H1 (cell line): ENCODE measurements around the gene SHISA9. TPM values are rescaled to one million over a fixed set of nuclear protein-coding genes. Genes with fewer than 3 reads are reported as not detected.

ENCODE experiments used
- CTCF ChIA-PET: fragments of 300-600 bp; sonication (Branson Sonifier 250); formaldehyde crosslinking; loops from one replicate; lab custom pipeline; 2021; ENCODE audit not compliant: partially characterized antibody; lab: Charles Lee
- POLR2A ChIA-PET: fragments of 300-600 bp; sonication (Branson Sonifier 250); formaldehyde crosslinking; loops from one replicate; lab custom pipeline; 2021; ENCODE audit warnings: inconsistent platforms; ENCODE audit not compliant: partially characterized antibody; lab: Charles Lee
- DNase-seq, 2 experiments: peaks; one replicate each; pipeline versions ENCODE4 v3.0.0 to v3.0.0-alpha.2; 2010 to 2022; ENCODE audit warnings: low spot score in 2 of 2, low read depth in 1 of 2, mixed read lengths in 1 of 2
- FAIRE-seq: peaks from 2 replicates; lab custom pipeline; 2011; peaks lifted over from hg19 to GRCh38; lab: Jason Lieb, UNC
- H2AFZ ChIP-seq: 2 replicates; pipeline ENCODE4 v1.8.1; 2012; ENCODE audit warnings: low read length, inconsistent platforms
- H2AK5ac ChIP-seq: 2 replicates; pipeline ENCODE4 v1.6.1; 2013; ENCODE audit warnings: low read depth, low read length
- H2BK120ac ChIP-seq: replicated peaks from 2 replicates; pipeline ENCODE3; 2013; ENCODE audit warnings: low read depth, low read length, inconsistent platforms
- H2BK12ac ChIP-seq: 2 replicates; pipeline ENCODE4 v1.6.1; 2013; ENCODE audit warnings: low read depth, low read length
- H2BK15ac ChIP-seq: 2 replicates; pipeline ENCODE4 v1.6.1; 2013; ENCODE audit warnings: low read length
- H2BK20ac ChIP-seq: 2 replicates; pipeline ENCODE4 v1.6.1; 2013; ENCODE audit warnings: low read length
- H2BK5ac ChIP-seq: 2 replicates; pipeline ENCODE4 v1.6.1; 2013; ENCODE audit warnings: low read depth, low read length
- H3K14ac ChIP-seq: 2 replicates; pipeline ENCODE4 v1.6.1; 2013; ENCODE audit warnings: inconsistent platforms; ENCODE audit not compliant: insufficient read length
- H3K18ac ChIP-seq: 2 replicates; pipeline ENCODE4 v1.6.1; 2013; ENCODE audit warnings: low read length; ENCODE audit errors: extremely low read depth
- H3K23ac ChIP-seq: 2 replicates; pipeline ENCODE4 v1.6.1; 2013; ENCODE audit warnings: inconsistent platforms; ENCODE audit not compliant: insufficient read length
- H3K23me2 ChIP-seq: 2 replicates; pipeline ENCODE4 v1.6.1; 2013; ENCODE audit warnings: low read depth, low read length
- H3K27ac ChIP-seq: 2 replicates; pipeline ENCODE4 v1.6.1; 2011; ENCODE audit warnings: low read depth, low read length, inconsistent platforms
- H3K27me3 ChIP-seq, 4 experiments: replicated peaks in 1 of 4; 1 replicate in 1 of 4; 2 replicates in 3 of 4; pipeline versions ENCODE4 v1.6.1 to v1.8.1; 2011 to 2013; ENCODE audit warnings: low read length in 3 of 4, mild to moderate bottlenecking in 3 of 4, inconsistent platforms in 2 of 4, mixed read lengths in 2 of 4, moderate library complexity in 1 of 4; ENCODE audit not compliant: control insufficient read depth in 3 of 4, insufficient read depth in 3 of 4; ENCODE audit errors: extremely low read depth in 1 of 4
- H3K36me3 ChIP-seq, 4 experiments: 2 replicates each; pipeline versions ENCODE4 v1.6.1 to v1.8.1; 2011 to 2013; ENCODE audit warnings: mild to moderate bottlenecking in 4 of 4, low read length in 3 of 4, moderate library complexity in 2 of 4, control low read depth in 1 of 4, inconsistent platforms in 1 of 4; ENCODE audit not compliant: insufficient read depth in 4 of 4, control insufficient read depth in 2 of 4
- H3K4ac ChIP-seq: replicated peaks from 2 replicates; pipeline ENCODE3; 2013; ENCODE audit warnings: low read length, low read depth, mixed read lengths, inconsistent platforms; ENCODE audit not compliant: insufficient read length
- H3K4me1 ChIP-seq, 4 experiments: replicated peaks in 1 of 4; 1 replicate in 1 of 4; 2 replicates in 3 of 4; pipeline versions ENCODE4 v1.6.1 to v1.8.1; 2011 to 2013; ENCODE audit warnings: low read length in 3 of 4, inconsistent platforms in 2 of 4, mixed read lengths in 1 of 4; ENCODE audit not compliant: insufficient read depth in 4 of 4, control insufficient read depth in 3 of 4
- H3K4me2 ChIP-seq, 2 experiments: 2 replicates each; pipeline versions ENCODE4 v1.6.1 to v1.8.1; 2011 to 2013; ENCODE audit warnings: low read depth in 2 of 2, low read length in 2 of 2, control low read depth in 1 of 2, inconsistent platforms in 1 of 2, mild to moderate bottlenecking in 1 of 2; ENCODE audit not compliant: insufficient read depth in 1 of 2
- H3K4me3 ChIP-seq, 4 experiments: fragments of 200-600, 300-600 bp in 1 of 4; sonication (generic), shearing (Covaris generic), sonication (Bioruptor Twin) in 1 of 4; 2 replicates each; pipeline versions ENCODE4 v1.5.1 to v1.8.1; 2011 to 2016; ENCODE audit warnings: low read length in 4 of 4, low read depth in 3 of 4, control low read depth in 2 of 4, inconsistent platforms in 2 of 4, mild to moderate bottlenecking in 2 of 4, mixed read lengths in 1 of 4, moderate library complexity in 1 of 4; ENCODE audit not compliant: insufficient read depth in 2 of 4; ENCODE audit errors: extremely low read depth in 1 of 4
- H3K56ac ChIP-seq: replicated peaks from 2 replicates; pipeline ENCODE3; 2013; ENCODE audit warnings: low read depth, mild to moderate bottlenecking, mixed read lengths, low read length, inconsistent platforms; ENCODE audit not compliant: insufficient read length
- H3K79me1 ChIP-seq: 2 replicates; pipeline ENCODE4 v1.6.1; 2013; ENCODE audit warnings: low read depth, low read length, control low read depth
- H3K79me2 ChIP-seq, 2 experiments: 2 replicates each; pipeline versions ENCODE4 v1.6.1 to v1.8.1; 2012 to 2013; ENCODE audit warnings: low read length in 2 of 2, mild to moderate bottlenecking in 2 of 2, inconsistent platforms in 1 of 2; ENCODE audit not compliant: insufficient read depth in 2 of 2, control insufficient read depth in 1 of 2
- H3K9ac ChIP-seq, 4 experiments: replicated peaks in 1 of 4; 1 replicate in 1 of 4; 2 replicates in 3 of 4; pipeline versions ENCODE4 v1.6.1 to v1.8.1; 2011 to 2013; ENCODE audit warnings: low read depth in 3 of 4, low read length in 3 of 4, control low read depth in 2 of 4, mild to moderate bottlenecking in 2 of 4, moderate library complexity in 2 of 4, inconsistent platforms in 1 of 4; ENCODE audit errors: extremely low read depth in 1 of 4
- H3K9me3 ChIP-seq, 2 experiments: 2 replicates each; pipeline versions ENCODE4 v1.6.1 to v1.8.1; 2012 to 2013; ENCODE audit warnings: mild to moderate bottlenecking in 2 of 2, moderate library complexity in 2 of 2, control low read depth in 1 of 2, inconsistent platforms in 1 of 2, low read depth in 1 of 2, low read length in 1 of 2, mixed read lengths in 1 of 2; ENCODE audit not compliant: insufficient read depth in 2 of 2
- H4K20me1 ChIP-seq, 2 experiments: replicated peaks in 1 of 2; 2 replicates each; pipeline versions ENCODE3 to v1.8.1; 2011 to 2013; ENCODE audit warnings: inconsistent platforms in 2 of 2, low read length in 2 of 2, mild to moderate bottlenecking in 1 of 2; ENCODE audit not compliant: insufficient read depth in 2 of 2, control insufficient read depth in 1 of 2
- H4K5ac ChIP-seq: 2 replicates; pipeline ENCODE4 v1.6.1; 2013; ENCODE audit warnings: low read length, low read depth, mixed read lengths, inconsistent platforms; ENCODE audit not compliant: insufficient read length
- H4K8ac ChIP-seq: 2 replicates; pipeline ENCODE4 v1.8.0; 2013; ENCODE audit warnings: mild to moderate bottlenecking, moderate library complexity, low read length, inconsistent platforms; ENCODE audit not compliant: insufficient read depth; ENCODE audit errors: extremely low read depth
- H4K91ac ChIP-seq: replicated peaks from 2 replicates; pipeline ENCODE3; 2013; ENCODE audit warnings: low read length, mixed read lengths, inconsistent platforms; ENCODE audit not compliant: insufficient read length
- BRCA1 ChIP-seq: IDR thresholded peaks from 2 replicates; pipeline ENCODE4 v1.6.1; 2012; ENCODE audit warnings: low read depth, low read length, improper control_type of control experiment
- CHD1 ChIP-seq: IDR thresholded peaks from 2 replicates; pipeline ENCODE4 v1.6.1; 2012; ENCODE audit warnings: low read depth, low read length, improper control_type of control experiment
- EGR1 ChIP-seq: IDR thresholded peaks from 2 replicates; pipeline ENCODE4 v1.6.1; 2011; ENCODE audit warnings: low read depth, low read length, borderline replicate concordance
- NANOG ChIP-seq: IDR thresholded peaks from 2 replicates; pipeline ENCODE4 v1.6.1; 2011; ENCODE audit warnings: low read length, low read depth, mild to moderate bottlenecking, inconsistent platforms; ENCODE audit not compliant: insufficient read depth, poor library complexity, severe bottlenecking
- PHF8 ChIP-seq: fragments of 200-600 bp; sonication (generic); conservative IDR thresholded peaks from 2 replicates; pipeline ENCODE4 v1.7.1; 2012; ENCODE audit warnings: low read depth, mild to moderate bottlenecking, inconsistent platforms, low read length, moderate library complexity
- RXRA ChIP-seq: IDR thresholded peaks from 2 replicates; pipeline ENCODE4 v1.6.1; 2011; ENCODE audit warnings: low read depth, mild to moderate bottlenecking, low read length, moderate library complexity; ENCODE audit not compliant: insufficient read depth
- SAP30 ChIP-seq: fragments of 300-600 bp; sonication (generic); IDR thresholded peaks from 2 replicates; pipeline ENCODE4 v1.7.1; 2012; ENCODE audit warnings: low read length, moderate library complexity, mild to moderate bottlenecking, inconsistent platforms; ENCODE audit not compliant: insufficient read depth, insufficient replicate concordance
- SP4 ChIP-seq: IDR thresholded peaks from 2 replicates; pipeline ENCODE4 v1.6.1; 2012; ENCODE audit warnings: low read length, inconsistent platforms
- WGBS, 2 experiments: shearing (Covaris generic) in 1 of 2; methylation state at CpG; one replicate each; pipeline versions ENCODE4 v1.1.6 to v1.1.7; 2013 to 2015; ENCODE audit warnings: low lambda C conversion rate in 2 of 2, mixed read lengths in 2 of 2, inconsistent platforms in 1 of 2, low coverage in 1 of 2, missing lambda C conversion rate in 1 of 2; ENCODE audit not compliant: insufficient replicate concordance in 2 of 2, insufficient coverage in 1 of 2, insufficient read length in 1 of 2; ENCODE audit errors: extremely low coverage in 1 of 2, missing lambda C conversion rate in 1 of 2; 5-methylcytosine and 5-hydroxymethylcytosine counted together
- polyA plus RNA-seq, 7 experiments: library from polyadenylated mRNA; depleted of rRNA in 3 of 7; stranded (reverse) in 5 of 7; unstranded in 2 of 7; fragments of >200 nt in 5 of 7; fragments of 200-250 nt in 2 of 7; gene quantifications; 1 replicate in 5 of 7; 2 replicates in 1 of 7; 4 replicates in 1 of 7; pipeline versions ENCODE4 v1.2.1 to v1.2.3, GENCODE V29; 2011 to 2013; ENCODE audit warnings: missing spikeins in 2 of 7, mixed read lengths in 2 of 7
- total RNA-seq: library from RNA; stranded (reverse); fragmentation: NEBNext Ultra II Directional; extraction: Animal tissue kit (Norgen Biotek cat#: 25700); gene quantifications from 2 replicates; pipeline ENCODE4 v1.2.1, GENCODE V29; 2021

Gene SHISA9
- total and polyA plus RNA-seq, 2 of the 8 experiments (the other 6 are each of a cell fraction or from before 2014, with no cell fraction given), result 25.6 to 39.8 TPM

DNA sequence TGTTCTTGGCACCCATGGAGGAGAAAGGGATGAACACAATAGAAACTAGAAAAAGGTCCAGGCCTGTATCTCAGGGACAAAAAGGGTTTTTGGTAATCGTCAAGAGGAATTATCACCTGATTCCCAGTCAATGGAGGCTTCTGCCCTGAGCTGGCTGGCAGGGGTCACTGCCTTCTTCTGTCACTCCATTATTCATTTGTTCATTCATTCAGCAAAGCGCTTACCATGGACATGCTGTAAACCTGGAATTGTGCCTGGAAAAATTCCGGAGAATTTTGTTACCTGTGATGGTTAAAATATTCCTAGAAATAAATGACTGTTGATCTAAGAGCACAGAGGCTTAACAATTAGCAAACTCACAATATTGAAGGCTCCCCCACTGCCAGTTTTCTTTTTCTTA is 212.3 kb downstream of the SHISA9 start:
- no peak overlapping the region for H3K56ac ChIP-seq
- WGBS, 2 experiments, result 87% methylated on average over 3 of the region's 3 CpGs; no CpG with 5 or more reads in 1 of the 2 experiments
- no peaks in the 10 kb centered on the region for H4K20me1 ChIP-seq
- peaks cover 0 to 6% of the 10 kb centered on the region in 2 experiments; a peak in 1 of 4 replicates for H3K9me3 ChIP-seq
- H3K79me2 ChIP-seq, result peaks cover 0 to 41% of the 10 kb centered on the region in 2 experiments; a peak in 2 of 4 replicates
- H2BK15ac ChIP-seq, result no peak overlapping the region
- DNase-seq, result no peak
- H3K36me3 ChIP-seq, result no peaks in the 10 kb centered on the region
- no peak overlapping the region for H2BK120ac ChIP-seq
- no peak overlapping the region for H3K18ac ChIP-seq
- no peak overlapping the region for H2AK5ac ChIP-seq
- H3K9ac ChIP-seq, result no peak overlapping the region
- H3K4me1 ChIP-seq, result peaks cover 0 to 9% (median 5%) of the 10 kb centered on the region in 4 experiments; a peak in 4 of 7 replicates
- peak; percentile 58 for FAIRE-seq
- no peak overlapping the region for H3K4ac ChIP-seq
- H2BK5ac ChIP-seq, result no peak overlapping the region
- no peak overlapping the region for H3K27ac ChIP-seq
- H2BK20ac ChIP-seq, result no peak overlapping the region
- no peaks in the 10 kb centered on the region for H3K23me2 ChIP-seq
- no peak overlapping the region for H4K5ac ChIP-seq
- ChIA-PET POLR2A (no interaction called here), CTCF (no interaction called here)
- no peak overlapping the region for H3K14ac ChIP-seq
- H3K4me2 ChIP-seq, result no peak overlapping the region
- no peaks in the 10 kb centered on the region for H3K79me1 ChIP-seq
- H4K91ac ChIP-seq, result no peak overlapping the region
- H2AFZ ChIP-seq, result no peak overlapping the region
- H3K23ac ChIP-seq, result no peak overlapping the region
- no peak overlapping the region for H2BK12ac ChIP-seq
- H3K27me3 ChIP-seq, result no peaks in the 10 kb centered on the region
- no peak overlapping the region for H4K8ac ChIP-seq
- no peak overlapping the region for H3K4me3 ChIP-seq
- TF ChIP-seq EGR1, result no peak
- no peak for TF ChIP-seq BRCA1
- no peak for TF ChIP-seq SAP30
- no peak for TF ChIP-seq NANOG
- TF ChIP-seq CHD1, result no peak
- TF ChIP-seq SP4, result no peak
- TF ChIP-seq PHF8, result no peak
- no peak for TF ChIP-seq RXRA
